GM21529 (cell line): ENCODE measurements around the gene MMP17.

Experiments used
- ATAC-seq: cut with Tn5 transposase; IDR thresholded peaks from one replicate; pipeline ENCODE4 v1.9.1; 2021; ENCODE audit not compliant: unreplicated experiment

Gene MMP17

DNA sequence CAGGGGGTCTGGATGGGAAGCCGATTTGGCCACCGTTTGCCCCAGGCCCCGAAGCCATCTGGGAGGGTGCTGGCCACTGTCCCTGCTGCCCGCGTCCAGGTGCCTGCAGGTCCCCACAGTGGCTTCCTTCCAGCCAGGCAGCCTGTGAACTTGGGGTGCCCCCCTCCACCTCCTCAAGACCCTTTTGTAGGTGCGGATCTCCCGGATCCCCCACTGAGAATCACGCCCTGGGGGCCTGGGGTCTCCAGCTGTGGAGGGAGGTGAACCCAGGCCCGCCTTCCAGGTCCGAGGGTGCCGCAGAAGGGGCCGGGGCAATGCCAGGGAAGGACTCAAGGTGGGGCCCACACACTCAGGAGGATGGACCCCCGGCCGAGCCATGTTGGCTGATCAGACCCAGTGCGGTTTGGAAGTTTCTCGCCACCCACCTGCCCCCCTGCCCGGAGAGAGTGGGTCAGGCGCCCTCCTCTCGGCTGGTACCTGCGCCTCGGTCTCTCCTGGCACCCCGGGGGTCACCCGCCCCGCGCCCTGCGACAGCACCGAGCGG, 1.7 kb downstream of the MMP17 start:
- peak; percentile 3 for ATAC-seq

DNA sequence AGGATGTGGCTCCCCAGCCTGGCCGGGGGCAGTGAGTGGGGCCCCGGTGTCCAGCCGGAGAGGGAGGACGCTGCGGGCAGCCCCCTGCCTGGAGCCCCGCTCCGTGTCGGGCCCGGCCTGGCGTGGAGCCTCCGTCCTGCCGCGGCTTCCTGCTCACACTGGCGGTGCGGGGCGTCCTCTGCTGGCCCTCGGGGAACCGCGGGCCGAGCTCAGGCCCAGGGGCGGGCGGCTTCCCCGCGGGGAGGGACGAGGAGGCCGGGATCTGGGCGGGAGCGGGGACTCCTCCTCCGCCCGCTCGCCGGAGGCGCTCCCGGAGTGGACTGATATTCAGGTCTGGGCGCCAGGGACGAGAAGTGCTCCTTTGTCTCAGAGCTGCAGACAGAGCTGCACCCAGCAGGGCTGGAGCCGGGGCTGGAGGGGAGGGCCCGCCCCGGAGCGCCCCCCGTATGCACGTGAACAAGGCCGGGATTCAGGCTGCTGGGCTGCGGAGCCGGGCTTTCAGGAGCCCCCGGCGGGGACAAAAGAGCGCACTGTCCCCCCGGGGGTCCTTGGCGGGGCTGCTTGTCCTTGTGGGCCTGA, 2.2 kb downstream of the MMP17 start:
- peak; percentile 58 for ATAC-seq

GRCh38 chr12:131830914-131831571, 2.9 kb downstream of the MMP17 start:
- ATAC-seq: no peak

- no peak for ATAC-seq
Measured at GRCh38 chr12:131831635-131832041, 3.4 kb downstream of the MMP17 start.

DNA sequence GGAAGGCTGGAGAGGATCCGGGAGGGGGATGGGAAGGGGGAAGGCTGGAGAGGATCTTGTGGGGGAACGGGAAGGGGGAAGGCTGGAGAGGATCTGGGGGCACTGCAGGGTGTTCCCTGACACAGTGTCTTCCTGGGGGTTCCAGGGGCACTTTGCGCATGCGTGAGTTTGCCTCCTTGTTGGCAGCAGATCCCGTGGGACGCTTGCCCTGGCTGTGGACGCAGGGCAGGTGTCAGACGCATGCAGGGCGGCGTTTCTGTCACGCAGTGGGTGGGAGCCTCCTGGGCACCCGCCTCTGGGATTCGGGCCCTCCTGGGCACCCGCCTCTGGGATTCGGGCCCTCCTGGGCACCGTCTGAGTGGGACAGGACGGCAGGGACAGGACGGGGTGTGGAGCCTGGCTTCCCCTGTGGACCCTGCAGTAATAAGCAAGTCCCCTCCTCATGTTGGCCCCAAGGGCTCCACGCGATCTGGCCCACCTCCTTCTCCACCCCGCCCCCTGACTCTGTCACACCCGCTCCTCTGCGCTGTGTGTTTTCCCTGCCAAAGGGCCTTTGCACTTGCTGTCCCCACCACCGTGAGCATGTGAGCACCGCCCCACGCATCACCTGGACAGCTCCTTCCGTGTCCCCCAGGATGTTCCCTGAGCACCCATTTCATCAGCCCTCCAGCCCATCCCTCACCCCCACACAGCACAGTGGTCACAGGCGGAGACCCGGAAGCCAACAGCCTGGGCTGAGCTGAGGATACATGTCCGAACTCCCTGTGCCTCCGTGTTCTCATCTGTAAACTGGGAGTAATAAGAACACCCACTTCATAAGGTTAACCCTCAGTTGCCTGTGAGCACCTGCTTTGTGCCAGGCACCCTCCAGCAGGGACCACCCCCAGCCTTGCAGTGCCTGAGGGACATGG, 4.4 kb downstream of the MMP17 start:
- no peak for ATAC-seq

DNA sequence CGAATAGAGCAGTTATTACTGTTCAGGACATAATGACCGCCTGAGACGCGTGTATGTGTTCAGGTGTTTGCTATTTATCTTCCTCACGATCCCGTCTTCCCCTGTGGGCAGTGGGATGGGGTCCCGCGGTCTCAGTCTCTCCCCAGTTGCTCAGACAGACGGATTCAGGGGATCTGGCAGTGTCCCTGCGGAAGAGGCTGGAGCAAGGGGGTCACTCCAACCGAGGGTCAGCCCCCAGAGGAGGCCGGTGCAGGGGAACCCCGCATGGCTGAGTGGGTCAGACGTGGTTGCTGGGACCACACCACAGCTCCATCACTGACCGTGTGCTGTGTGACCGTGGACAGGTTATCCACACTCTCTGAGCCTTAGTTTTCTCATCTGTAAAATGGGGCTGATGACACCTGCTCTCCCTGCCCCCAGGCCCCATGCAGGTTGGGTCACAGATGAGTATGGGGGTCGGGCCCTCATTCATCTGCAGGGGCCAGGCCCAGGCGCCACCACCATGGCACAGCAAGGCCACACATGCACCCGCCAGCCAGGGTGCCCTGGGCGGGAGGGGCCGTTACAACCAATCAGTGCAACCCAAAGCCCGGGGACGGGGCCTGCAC, 5.2 kb downstream of the MMP17 start:
- no peak for ATAC-seq

DNA sequence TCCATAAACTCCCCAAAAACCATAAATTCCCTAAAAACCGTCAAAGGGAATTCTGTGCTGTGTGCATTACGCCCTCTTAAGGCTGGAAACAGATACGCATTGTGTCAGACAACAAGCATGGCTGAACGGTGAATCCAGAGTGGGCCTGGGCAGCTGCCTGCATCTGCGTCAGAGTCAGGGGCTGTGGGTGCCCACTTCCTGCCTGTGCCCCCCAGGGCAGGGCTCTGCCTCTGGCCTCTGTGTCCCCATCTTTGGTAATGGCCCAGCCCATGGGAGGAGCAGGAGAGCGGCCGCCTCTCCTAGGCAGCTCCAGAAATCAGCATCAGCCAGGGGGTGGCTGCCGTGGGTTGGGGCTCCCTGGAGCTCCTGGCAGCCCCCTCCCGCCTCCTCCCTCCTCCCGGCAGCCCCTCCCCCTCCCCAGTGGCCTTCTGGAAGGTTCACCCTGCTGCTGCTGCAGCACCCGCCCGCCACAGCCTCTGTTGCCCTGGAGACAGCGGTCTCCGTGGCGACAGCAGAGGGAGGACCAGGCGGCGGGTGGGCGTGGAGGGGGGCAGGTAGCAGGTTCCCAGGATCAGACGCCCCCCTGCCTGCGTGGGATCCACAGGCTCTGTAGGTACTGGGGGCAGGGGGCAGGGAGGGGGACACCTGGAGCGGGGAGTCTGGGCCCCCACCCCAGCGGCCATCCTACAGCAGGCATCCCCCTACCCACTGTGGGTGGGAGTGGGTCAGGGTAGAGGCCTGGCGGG, 5.9 kb downstream of the MMP17 start:
- ATAC-seq: no peak

GRCh38 chr12:131834798-131835615, 6.8 kb downstream of the MMP17 start:
- ATAC-seq: no peak

- no peak for ATAC-seq
Measured at GRCh38 chr12:131835616-131836171, 7.5 kb downstream of the MMP17 start.

- no peak for ATAC-seq
Measured at GRCh38 chr12:131836193-131836592, 8.0 kb downstream of the MMP17 start.

DNA sequence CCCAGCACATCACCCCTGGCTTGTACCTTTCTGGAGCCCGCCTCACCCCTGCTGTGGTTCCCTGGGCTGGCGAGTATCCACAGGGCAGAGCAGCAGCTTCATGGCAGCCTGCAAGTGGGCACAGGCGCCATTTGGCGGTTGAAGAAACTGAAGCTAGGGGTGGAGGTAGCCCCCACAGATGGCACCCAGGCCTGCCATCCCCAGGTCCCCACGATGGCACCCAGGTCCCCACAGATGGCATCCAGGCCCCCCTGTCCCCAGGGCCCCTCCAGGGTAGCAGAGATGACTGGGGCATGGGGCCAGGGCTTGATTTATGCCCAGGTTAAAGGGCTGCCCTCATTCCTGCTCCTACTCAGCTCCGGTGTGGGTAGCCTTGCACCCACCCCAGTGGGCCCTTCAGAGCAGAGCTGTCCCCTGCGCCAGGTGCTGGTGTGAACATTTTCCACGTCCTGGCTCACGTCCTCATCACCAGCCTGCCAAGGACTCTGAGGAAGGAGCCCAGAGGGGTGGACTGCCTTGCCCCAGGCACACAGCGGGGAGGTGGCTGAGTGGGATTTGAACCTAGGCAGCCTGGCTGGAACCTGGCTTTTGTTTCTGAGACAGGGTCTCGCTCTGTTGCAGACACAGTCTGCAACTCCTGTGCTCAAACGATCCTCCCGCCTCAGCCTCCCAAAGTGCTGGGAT, 8.7 kb downstream of the MMP17 start:
- ATAC-seq: no peak

DNA sequence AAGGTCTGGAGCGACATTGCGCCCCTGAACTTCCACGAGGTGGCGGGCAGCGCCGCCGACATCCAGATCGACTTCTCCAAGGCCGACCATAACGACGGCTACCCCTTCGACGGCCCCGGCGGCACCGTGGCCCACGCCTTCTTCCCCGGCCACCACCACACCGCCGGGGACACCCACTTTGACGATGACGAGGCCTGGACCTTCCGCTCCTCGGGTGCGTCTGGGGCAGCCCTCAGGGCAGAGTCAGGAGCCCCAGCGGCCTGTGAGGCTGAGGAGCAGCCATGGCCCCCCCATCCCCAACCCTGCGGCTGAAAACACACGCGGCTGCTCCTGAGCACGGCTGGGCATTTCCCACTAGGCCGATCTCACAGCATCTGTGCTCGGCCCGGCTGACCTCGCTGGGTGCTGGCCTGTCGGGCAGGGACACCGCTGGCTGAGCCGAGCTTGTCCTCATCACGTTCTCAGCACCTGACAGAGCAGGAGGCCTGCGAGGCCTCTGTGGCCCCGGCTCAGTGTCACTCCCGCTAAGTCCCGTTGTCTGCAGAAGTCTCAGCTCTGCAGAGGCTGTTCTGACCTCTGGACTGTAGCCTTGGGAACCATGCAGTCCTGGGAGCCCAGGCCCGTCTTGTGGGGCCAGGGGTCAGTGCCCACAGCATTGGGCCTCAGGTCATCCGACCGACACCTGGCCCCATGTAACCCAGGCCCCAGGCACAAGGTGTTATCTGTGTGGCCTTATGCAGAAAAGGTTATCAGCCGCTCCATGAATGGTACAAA, 12.6 kb downstream of the MMP17 start:
- ATAC-seq: no peak

DNA sequence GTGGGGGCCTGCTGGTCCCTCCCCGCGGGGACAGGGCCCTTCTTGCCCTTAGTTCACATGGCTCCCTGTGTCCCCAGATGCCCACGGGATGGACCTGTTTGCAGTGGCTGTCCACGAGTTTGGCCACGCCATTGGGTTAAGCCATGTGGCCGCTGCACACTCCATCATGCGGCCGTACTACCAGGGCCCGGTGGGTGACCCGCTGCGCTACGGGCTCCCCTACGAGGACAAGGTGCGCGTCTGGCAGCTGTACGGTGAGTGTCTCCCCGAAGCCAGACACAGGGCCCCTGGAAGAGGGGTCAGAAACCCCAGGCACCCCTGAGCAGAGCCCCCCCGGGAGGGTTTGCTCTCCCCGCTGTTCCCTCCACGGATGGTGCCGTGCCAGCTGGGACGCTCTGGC, 13.4 kb downstream of the MMP17 start:
- ATAC-seq: no peak

GRCh38 chr12:131842169-131842568, 14.0 kb downstream of the MMP17 start:
- no peak for ATAC-seq

GRCh38 chr12:131843527-131843926, 15.3 kb downstream of the MMP17 start:
- no peak for ATAC-seq

DNA sequence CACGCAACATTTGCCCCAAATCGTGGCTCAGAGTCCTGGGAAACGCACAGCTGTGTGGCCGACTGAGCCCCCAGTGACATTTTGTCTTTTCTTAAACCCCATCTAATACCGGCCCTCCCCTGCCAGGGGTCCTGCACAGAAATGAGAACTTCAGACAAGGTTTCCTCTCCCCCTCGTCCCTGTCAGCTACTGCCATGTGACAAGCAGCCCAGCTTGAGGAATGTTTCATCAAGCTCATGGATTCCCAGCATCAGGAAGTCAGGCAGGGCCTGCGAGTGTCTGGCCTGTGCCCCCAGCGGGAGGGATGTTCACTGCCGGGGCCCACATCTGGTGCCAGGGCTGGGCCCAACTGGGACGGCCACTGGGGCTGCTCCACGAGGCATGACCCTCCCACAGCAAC, 15.9 kb downstream of the MMP17 start:
- no peak for ATAC-seq

- ATAC-seq: no peak
Measured at GRCh38 chr12:131844656-131845055, 16.5 kb downstream of the MMP17 start.

- ATAC-seq: no peak
Measured at GRCh38 chr12:131845121-131845520, 16.9 kb downstream of the MMP17 start.
